ENCODE results near the gene TRERF1.

The TRERF1 gene

GRCh38 chr6:42307141-42307470 is 144.6 kb downstream of the TRERF1 start:
- DNase-seq = no peak
- TF ChIP-seq, protein P1, sequence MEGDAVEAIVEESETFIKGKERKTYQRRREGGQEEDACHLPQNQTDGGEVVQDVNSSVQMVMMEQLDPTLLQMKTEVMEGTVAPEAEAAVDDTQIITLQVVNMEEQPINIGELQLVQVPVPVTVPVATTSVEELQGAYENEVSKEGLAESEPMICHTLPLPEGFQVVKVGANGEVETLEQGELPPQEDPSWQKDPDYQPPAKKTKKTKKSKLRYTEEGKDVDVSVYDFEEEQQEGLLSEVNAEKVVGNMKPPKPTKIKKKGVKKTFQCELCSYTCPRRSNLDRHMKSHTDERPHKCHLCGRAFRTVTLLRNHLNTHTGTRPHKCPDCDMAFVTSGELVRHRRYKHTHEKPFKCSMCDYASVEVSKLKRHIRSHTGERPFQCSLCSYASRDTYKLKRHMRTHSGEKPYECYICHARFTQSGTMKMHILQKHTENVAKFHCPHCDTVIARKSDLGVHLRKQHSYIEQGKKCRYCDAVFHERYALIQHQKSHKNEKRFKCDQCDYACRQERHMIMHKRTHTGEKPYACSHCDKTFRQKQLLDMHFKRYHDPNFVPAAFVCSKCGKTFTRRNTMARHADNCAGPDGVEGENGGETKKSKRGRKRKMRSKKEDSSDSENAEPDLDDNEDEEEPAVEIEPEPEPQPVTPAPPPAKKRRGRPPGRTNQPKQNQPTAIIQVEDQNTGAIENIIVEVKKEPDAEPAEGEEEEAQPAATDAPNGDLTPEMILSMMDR (IDR thresholded peaks at IDR 0.05) = no peak
- H3K36me3 ChIP-seq = no peaks in the 10 kb centered on the region
- no peaks in the 10 kb centered on the region for H3K4me1 ChIP-seq
- intact Hi-C loops (cut with DNase I; ENCODE audit: low total_unique reads) = no loop called here
- no peaks in the 10 kb centered on the region for H3K9me3 ChIP-seq
- H3K27ac ChIP-seq = no peak overlapping the region
- H3K4me3 ChIP-seq = no peak overlapping the region
- no peaks in the 10 kb centered on the region for H3K27me3 ChIP-seq

GRCh38 chr6:42306439-42307140 is 145.1 kb downstream of the TRERF1 start:
- Histone ChIP-seq H3K9me3 (no peaks in the 10 kb centered on the region), H3K27me3 (no peaks in the 10 kb centered on the region), H3K4me1 (no peaks in the 10 kb centered on the region), H3K36me3 (no peaks in the 10 kb centered on the region), H3K4me3 (no peak overlapping the region), H3K27ac (no peak overlapping the region)
- TF ChIP-seq, protein P1 (IDR thresholded peaks at IDR 0.05) = no peak
- no peak for DNase-seq
- intact Hi-C loops (cut with DNase I; ENCODE audit: low total_unique reads) = no loop called here

GRCh38 chr6:42304053-42304712 is 147.5 kb downstream of the TRERF1 start:
- no peaks in the 10 kb centered on the region for H3K9me3 ChIP-seq
- no peak overlapping the region for H3K4me3 ChIP-seq
- H3K27ac ChIP-seq = no peak overlapping the region
- peaks cover 0 to 6% (median 0%) of the 10 kb centered on the region in 3 donors for H3K36me3 ChIP-seq
- TF ChIP-seq, protein P1 (IDR thresholded peaks at IDR 0.05) = no peak
- no peak for DNase-seq
- intact Hi-C loops (cut with DNase I; ENCODE audit: low total_unique reads) = no loop called here
- no peaks in the 10 kb centered on the region for H3K4me1 ChIP-seq
- H3K27me3 ChIP-seq = no peaks in the 10 kb centered on the region

- intact Hi-C loops (cut with DNase I; ENCODE audit: low total_unique reads) = no loop called here
- Histone ChIP-seq H3K27ac (no peak overlapping the region), H3K36me3 (peaks cover 0 to 6% (median 0%) of the 10 kb centered on the region in 3 donors), H3K9me3 (no peaks in the 10 kb centered on the region), H3K4me3 (no peak overlapping the region), H3K4me1 (no peaks in the 10 kb centered on the region), H3K27me3 (no peaks in the 10 kb centered on the region)
- TF ChIP-seq, protein P1 (IDR thresholded peaks at IDR 0.05) = no peak
- DNase-seq = no peak
These were observed 149.3 kb downstream of the TRERF1 start for GRCh38 chr6:42302411-42302810.

- H3K27me3 ChIP-seq = no peaks in the 10 kb centered on the region
- no peaks in the 10 kb centered on the region for H3K4me1 ChIP-seq
- H3K9me3 ChIP-seq = no peaks in the 10 kb centered on the region
- intact Hi-C loops (cut with DNase I; ENCODE audit: low total_unique reads) = no loop called here
- H3K27ac ChIP-seq = no peak overlapping the region
- TF ChIP-seq, protein P1 (IDR thresholded peaks at IDR 0.05) = no peak
- H3K4me3 ChIP-seq = no peak overlapping the region
- H3K36me3 ChIP-seq = peaks cover 0 to 9% (median 0%) of the 10 kb centered on the region in 3 donors
- DNase-seq = no peak
These were observed 149.7 kb downstream of the TRERF1 start for GRCh38 chr6:42301986-42302385.

Measured in tibial artery (tissue), 4 donors.